ENCODE results near the gene ZBTB2. TPM values are rescaled to one million over a fixed set of nuclear protein-coding genes. Genes with fewer than 3 reads are reported as not detected.

The ZBTB2 gene
- total and polyA plus RNA-seq, 8 donors = 3.1 to 6.6 (median 4.3) TPM

GRCh38 chr6:151377095-151377494 is 14.3 kb downstream of the ZBTB2 start:
- ATAC-seq (no peak), DNase-seq (no peak), FAIRE-seq (no peak)
- Histone ChIP-seq H3K36me3 (no peaks in the 10 kb centered on the region), H3K4me1 (no peaks in the 10 kb centered on the region), H3K9me3 (no peaks in the 10 kb centered on the region), H3K27me3 (no peaks in the 10 kb centered on the region), H3K27ac (no peak overlapping the region), H3K4me3 (no peak overlapping the region)
- intact Hi-C loops (cut with DNase I) = no loop called here
- 80 to 88% methylated on average over 3 of the region's 3 CpGs for WGBS, 2 donors
- TF ChIP-seq, protein P1, sequence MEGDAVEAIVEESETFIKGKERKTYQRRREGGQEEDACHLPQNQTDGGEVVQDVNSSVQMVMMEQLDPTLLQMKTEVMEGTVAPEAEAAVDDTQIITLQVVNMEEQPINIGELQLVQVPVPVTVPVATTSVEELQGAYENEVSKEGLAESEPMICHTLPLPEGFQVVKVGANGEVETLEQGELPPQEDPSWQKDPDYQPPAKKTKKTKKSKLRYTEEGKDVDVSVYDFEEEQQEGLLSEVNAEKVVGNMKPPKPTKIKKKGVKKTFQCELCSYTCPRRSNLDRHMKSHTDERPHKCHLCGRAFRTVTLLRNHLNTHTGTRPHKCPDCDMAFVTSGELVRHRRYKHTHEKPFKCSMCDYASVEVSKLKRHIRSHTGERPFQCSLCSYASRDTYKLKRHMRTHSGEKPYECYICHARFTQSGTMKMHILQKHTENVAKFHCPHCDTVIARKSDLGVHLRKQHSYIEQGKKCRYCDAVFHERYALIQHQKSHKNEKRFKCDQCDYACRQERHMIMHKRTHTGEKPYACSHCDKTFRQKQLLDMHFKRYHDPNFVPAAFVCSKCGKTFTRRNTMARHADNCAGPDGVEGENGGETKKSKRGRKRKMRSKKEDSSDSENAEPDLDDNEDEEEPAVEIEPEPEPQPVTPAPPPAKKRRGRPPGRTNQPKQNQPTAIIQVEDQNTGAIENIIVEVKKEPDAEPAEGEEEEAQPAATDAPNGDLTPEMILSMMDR (IDR thresholded peaks at IDR 0.05) = no peak

DNA sequence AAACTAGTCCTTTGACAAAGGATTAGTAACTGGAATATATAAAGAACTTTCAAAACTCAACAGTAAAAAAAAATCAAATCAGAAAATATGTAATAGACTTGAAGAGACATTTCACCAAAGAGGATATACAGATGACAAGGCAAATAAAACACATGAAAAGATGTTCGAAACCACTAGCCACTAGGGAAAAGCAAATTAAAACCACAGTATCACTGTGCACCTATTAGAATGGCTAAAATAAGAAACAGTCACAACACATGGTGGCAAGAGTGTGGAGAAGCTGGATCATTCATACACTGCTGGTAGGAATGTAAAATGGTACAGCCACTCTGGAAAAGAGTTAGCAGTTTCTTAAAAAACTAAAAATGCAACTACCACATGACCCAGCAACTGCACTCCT is 14.9 kb downstream of the ZBTB2 start:
- H3K27me3 ChIP-seq = no peaks in the 10 kb centered on the region
- H3K9me3 ChIP-seq = no peaks in the 10 kb centered on the region
- DNase-seq (no peak), ATAC-seq (no peak), FAIRE-seq (no peak)
- WGBS, 2 donors = 87 to 93% methylated on average over 1 of the region's 1 CpG
- no peaks in the 10 kb centered on the region for H3K4me1 ChIP-seq
- H3K4me3 ChIP-seq = no peak overlapping the region
- intact Hi-C loops (cut with DNase I) = no loop called here
- no peak overlapping the region for H3K27ac ChIP-seq
- peaks cover 0 to 6% (median under 1%) of the 10 kb centered on the region in 3 donors for H3K36me3 ChIP-seq
- TF ChIP-seq, protein P1 (IDR thresholded peaks at IDR 0.05) = no peak

- DNase-seq (no peak), FAIRE-seq (no peak), ATAC-seq (no peak)
- H3K4me3 ChIP-seq = no peak overlapping the region
- TF ChIP-seq, protein P1 (IDR thresholded peaks at IDR 0.05) = no peak
- 88 to 96% methylated on average over 2 of the region's 2 CpGs for WGBS, 2 donors
- no peaks in the 10 kb centered on the region for H3K4me1 ChIP-seq
- H3K27ac ChIP-seq = no peak overlapping the region
- intact Hi-C loops (cut with DNase I) = no loop called here
- H3K9me3 ChIP-seq = no peaks in the 10 kb centered on the region
- peaks cover 0 to 10% (median 4%) of the 10 kb centered on the region in 3 donors for H3K36me3 ChIP-seq
- H3K27me3 ChIP-seq = no peaks in the 10 kb centered on the region
Measured at GRCh38 chr6:151375833-151376232, 15.5 kb downstream of the ZBTB2 start.

DNA sequence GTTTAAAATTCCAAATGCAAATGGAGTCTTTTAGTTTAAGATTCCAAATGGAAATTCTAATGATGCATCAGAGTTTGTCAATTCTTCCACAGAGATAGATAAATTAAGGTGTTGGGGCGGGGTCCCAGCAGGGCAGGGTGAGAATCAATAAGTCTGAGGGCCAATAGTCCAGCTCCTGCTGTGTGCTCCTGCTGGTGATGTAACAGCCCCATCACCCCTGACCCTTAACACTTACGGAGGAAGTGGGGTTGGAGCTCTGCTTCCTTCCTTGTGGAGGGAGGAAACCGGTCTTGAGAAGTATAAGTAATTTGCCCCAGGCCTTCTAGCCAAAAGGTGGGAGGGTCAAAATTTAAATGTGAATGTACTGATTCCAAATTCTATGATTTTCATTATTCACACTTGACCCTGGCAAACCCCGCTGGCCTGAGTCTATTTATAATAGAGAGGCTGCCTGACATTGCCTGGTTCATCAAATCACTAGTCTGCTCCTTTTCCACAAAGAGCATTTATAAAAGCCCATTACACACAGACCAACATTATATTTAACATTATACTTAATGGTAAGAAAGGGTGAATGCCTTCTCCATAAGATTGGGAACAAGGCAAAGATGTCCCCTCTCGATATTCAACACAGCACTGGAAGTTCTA is 17.2 kb downstream of the ZBTB2 start:
- FAIRE-seq (no peak), ATAC-seq (peak in 2 of 4 donors; percentile 18 to 45), DNase-seq (no peak)
- H3K4me3 ChIP-seq = no peak overlapping the region
- H3K27ac ChIP-seq = no peak overlapping the region
- no peaks in the 10 kb centered on the region for H3K9me3 ChIP-seq
- peaks cover 0 to 10% (median 4%) of the 10 kb centered on the region in 3 donors for H3K36me3 ChIP-seq
- TF ChIP-seq, protein P1 (IDR thresholded peaks at IDR 0.05) = no peak
- no peaks in the 10 kb centered on the region for H3K27me3 ChIP-seq
- intact Hi-C loops (cut with DNase I) = no loop called here
- WGBS, 2 donors = 86 to 96% methylated on average over 5 of the region's 5 CpGs
- no peaks in the 10 kb centered on the region for H3K4me1 ChIP-seq

GRCh38 chr6:151372164-151372563 is 19.2 kb downstream of the ZBTB2 start:
- no peak for DNase-seq

More at GRCh38 chr6:151372164-151372563, 19.2 kb downstream of the ZBTB2 start:
- H3K27me3 ChIP-seq = no peaks in the 10 kb centered on the region
- H3K36me3 ChIP-seq = peaks cover 0 to 10% (median 4%) of the 10 kb centered on the region in 3 donors
- H3K27ac ChIP-seq = no peak overlapping the region
- no peak overlapping the region for H3K4me3 ChIP-seq
- no peaks in the 10 kb centered on the region for H3K9me3 ChIP-seq
- no peaks in the 10 kb centered on the region for H3K4me1 ChIP-seq
- TF ChIP-seq, protein P1 (IDR thresholded peaks at IDR 0.05) = no peak
- ATAC-seq (no peak), FAIRE-seq (no peak)
- intact Hi-C loops (cut with DNase I) = no loop called here
- 85 to 89% methylated on average over 5 of the region's 5 CpGs for WGBS, 2 donors

Data from pancreas (tissue), 10 donors.